MM.1S (cell line): ENCODE measurements around the gene RHOH.

ENCODE experiments used
- DNase-seq: peaks from one replicate; pipeline ENCODE4 v3.0.0-alpha.2; 2015
- H2AFZ ChIP-seq: fragments of 300-600 bp; sonication (generic); 2 replicates; pipeline ENCODE4 v1.6.0; 2016; ENCODE audit warnings: antibody characterized with exemption, low read length
- H3F3A ChIP-seq: fragments of 300-600 bp; sonication (generic); 2 replicates; pipeline ENCODE4 v1.6.1; 2016; ENCODE audit warnings: mild to moderate bottlenecking, antibody characterized with exemption, low read length, moderate library complexity, mixed read lengths; ENCODE audit not compliant: insufficient read depth
- H3K27ac ChIP-seq: fragments of 300-600 bp; sonication (generic); 2 replicates; pipeline ENCODE4 v1.5.1; 2016; ENCODE audit warnings: mild to moderate bottlenecking, low read length
- H3K27me3 ChIP-seq: fragments of 300-600 bp; sonication (generic); replicated peaks from 2 replicates; pipeline ENCODE4 v1.6.0; 2016; ENCODE audit warnings: low read length; ENCODE audit not compliant: insufficient read depth
- H3K36me3 ChIP-seq: fragments of 300-600 bp; sonication (generic); replicated peaks from 2 replicates; pipeline ENCODE4 v1.6.1; 2016; ENCODE audit warnings: mild to moderate bottlenecking, low read length, mixed read lengths; ENCODE audit not compliant: insufficient read depth
- H3K4me1 ChIP-seq: fragments of 300-600 bp; sonication (generic); 2 replicates; pipeline ENCODE4 v1.6.1; 2016; ENCODE audit warnings: low read length, mixed read lengths
- H3K4me2 ChIP-seq: fragments of 300-600 bp; sonication (generic); 2 replicates; pipeline ENCODE4 v1.6.0; 2016; ENCODE audit warnings: low read depth, low read length
- H3K4me3 ChIP-seq: fragments of 300-600 bp; sonication (generic); 2 replicates; pipeline ENCODE4 v1.5.1; 2016; ENCODE audit warnings: low read length, mixed read lengths
- H3K79me2 ChIP-seq: fragments of 300-600 bp; sonication (generic); 2 replicates; pipeline ENCODE4 v1.6.1; 2016; ENCODE audit warnings: mixed run types, low read length, mixed read lengths
- H3K9ac ChIP-seq: fragments of 300-600 bp; sonication (generic); 2 replicates; pipeline ENCODE4 v1.6.1; 2016; ENCODE audit warnings: low read length, mixed read lengths
- H3K9me2 ChIP-seq: fragments of 300-600 bp; sonication (generic); replicated peaks from 2 replicates; pipeline ENCODE4 v1.6.1; 2016; ENCODE audit warnings: mild to moderate bottlenecking, low read length, mixed read lengths; ENCODE audit not compliant: insufficient read depth
- H3K9me3 ChIP-seq: fragments of 300-600 bp; sonication (generic); replicated peaks from 2 replicates; pipeline ENCODE4 v1.6.1; 2016; ENCODE audit warnings: mild to moderate bottlenecking, low read length, mixed read lengths; ENCODE audit not compliant: insufficient read depth
- H4K20me1 ChIP-seq: fragments of 300-600 bp; sonication (generic); 2 replicates; pipeline ENCODE4 v1.6.1; 2016; ENCODE audit warnings: mild to moderate bottlenecking, low read length, moderate library complexity, mixed read lengths; ENCODE audit not compliant: insufficient read depth
- EZH2 ChIP-seq: fragments of 300-600 bp; sonication (generic); optimal IDR thresholded peaks from 2 replicates; pipeline ENCODE3; 2017; ENCODE audit warnings: low read depth, mild to moderate bottlenecking, antibody characterized with exemption, low read length, mixed read lengths
- EZH2phosphoT487 ChIP-seq: fragments of 300-600 bp; sonication (generic); IDR thresholded peaks from 2 replicates; pipeline ENCODE4 v1.6.1; 2018; ENCODE audit warnings: antibody characterized with exemption, low read length
- TF ChIP-seq, protein P1 (sequence below): fragments of 300-600 bp; sonication (generic); IDR thresholded peaks from 2 replicates; pipeline ENCODE4 v1.5.1; 2016; ENCODE audit warnings: antibody characterized with exemption, low read length, mixed read lengths

The RHOH gene

GRCh38 chr4:40256817-40257216 is 60.0 kb downstream of the RHOH start:
- Histone ChIP-seq H3K27ac (no peak overlapping the region), H3K27me3 (no peaks in the 10 kb centered on the region), H4K20me1 (no peaks in the 10 kb centered on the region), H3F3A (no peaks in the 10 kb centered on the region), H3K9me2 (no peaks in the 10 kb centered on the region), H3K4me2 (no peak overlapping the region), H3K9ac (no peak overlapping the region), H3K36me3 (no peaks in the 10 kb centered on the region), H3K4me1 (no peaks in the 10 kb centered on the region), H2AFZ (no peak overlapping the region), H3K4me3 (no peak overlapping the region), H3K79me2 (no peaks in the 10 kb centered on the region), H3K9me3 (no peaks in the 10 kb centered on the region)
- DNase-seq: no peak
- TF ChIP-seq EZH2phosphoT487: no peak
- TF ChIP-seq, protein P1, sequence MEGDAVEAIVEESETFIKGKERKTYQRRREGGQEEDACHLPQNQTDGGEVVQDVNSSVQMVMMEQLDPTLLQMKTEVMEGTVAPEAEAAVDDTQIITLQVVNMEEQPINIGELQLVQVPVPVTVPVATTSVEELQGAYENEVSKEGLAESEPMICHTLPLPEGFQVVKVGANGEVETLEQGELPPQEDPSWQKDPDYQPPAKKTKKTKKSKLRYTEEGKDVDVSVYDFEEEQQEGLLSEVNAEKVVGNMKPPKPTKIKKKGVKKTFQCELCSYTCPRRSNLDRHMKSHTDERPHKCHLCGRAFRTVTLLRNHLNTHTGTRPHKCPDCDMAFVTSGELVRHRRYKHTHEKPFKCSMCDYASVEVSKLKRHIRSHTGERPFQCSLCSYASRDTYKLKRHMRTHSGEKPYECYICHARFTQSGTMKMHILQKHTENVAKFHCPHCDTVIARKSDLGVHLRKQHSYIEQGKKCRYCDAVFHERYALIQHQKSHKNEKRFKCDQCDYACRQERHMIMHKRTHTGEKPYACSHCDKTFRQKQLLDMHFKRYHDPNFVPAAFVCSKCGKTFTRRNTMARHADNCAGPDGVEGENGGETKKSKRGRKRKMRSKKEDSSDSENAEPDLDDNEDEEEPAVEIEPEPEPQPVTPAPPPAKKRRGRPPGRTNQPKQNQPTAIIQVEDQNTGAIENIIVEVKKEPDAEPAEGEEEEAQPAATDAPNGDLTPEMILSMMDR: no peak
- no peak for TF ChIP-seq EZH2

DNA sequence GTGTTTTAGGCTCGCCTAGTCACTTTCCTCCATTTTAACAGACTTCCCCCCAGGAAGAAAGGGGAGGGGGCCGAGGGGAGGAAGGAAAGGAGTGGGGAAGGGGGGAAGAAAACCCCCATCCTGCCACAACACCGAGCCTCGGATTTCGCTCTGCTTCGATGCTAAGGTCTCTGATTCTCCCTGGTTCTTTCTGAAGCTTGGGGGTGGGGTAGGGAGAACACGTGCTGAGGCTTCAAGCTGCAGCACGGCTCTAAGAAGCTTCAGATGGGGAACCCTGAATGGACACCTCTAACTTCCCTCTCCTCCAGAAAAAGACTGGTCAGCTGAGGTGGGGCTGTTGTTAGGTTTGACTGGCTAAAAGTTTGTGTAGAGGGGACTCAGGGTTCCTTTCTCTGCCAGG is 61.8 kb downstream of the RHOH start:
- Histone ChIP-seq H3K36me3 (no peaks in the 10 kb centered on the region), H3K9me3 (no peaks in the 10 kb centered on the region), H3K4me3 (no peak overlapping the region), H2AFZ (no peak overlapping the region), H3K27me3 (no peaks in the 10 kb centered on the region), H3K4me1 (no peaks in the 10 kb centered on the region), H3K27ac (no peak overlapping the region), H3K4me2 (no peak overlapping the region), H3K79me2 (no peaks in the 10 kb centered on the region), H3K9me2 (no peaks in the 10 kb centered on the region), H4K20me1 (no peaks in the 10 kb centered on the region), H3K9ac (no peak overlapping the region), H3F3A (no peaks in the 10 kb centered on the region)
- no peak for DNase-seq
- no peak for TF ChIP-seq EZH2
- TF ChIP-seq, protein P1: no peak
- TF ChIP-seq EZH2phosphoT487: no peak

DNA sequence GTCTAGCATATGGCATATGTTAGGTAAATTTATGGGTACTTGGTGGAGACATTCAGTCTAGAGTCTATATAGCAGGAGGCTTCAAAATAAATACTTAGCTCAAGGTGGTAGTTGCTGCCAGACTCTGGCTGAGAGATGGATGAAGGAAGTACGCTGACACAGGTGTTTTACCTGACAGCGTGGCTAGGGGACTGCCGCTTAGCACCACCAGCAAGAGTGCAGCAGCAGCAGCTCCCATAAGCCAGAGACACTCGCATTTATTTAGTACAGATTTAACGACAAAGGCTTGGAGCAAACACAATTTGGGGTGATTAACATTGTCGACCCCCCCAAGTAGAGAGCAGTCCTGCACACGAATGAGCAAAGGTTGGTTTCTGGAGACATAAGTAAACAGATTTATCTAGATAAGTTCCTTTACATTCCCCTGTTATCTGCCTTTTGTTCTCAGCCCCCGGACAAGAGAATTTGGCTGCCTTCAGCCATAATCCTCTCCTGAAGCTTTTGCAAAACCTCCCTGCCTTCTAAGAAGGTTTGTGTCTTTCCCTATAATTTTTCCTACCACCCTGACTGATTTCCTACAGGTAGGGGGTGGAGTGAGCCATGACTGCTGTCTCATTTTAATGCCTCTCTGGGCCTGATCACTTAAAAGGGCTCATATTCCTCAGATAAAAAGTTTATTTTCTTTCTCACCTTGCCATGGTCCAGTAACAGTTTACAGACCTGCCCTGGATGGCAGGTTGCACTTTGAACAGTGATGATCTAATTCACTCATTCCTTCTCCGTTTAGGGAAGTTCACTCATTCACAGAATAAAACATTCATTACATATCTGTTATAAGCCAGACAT is 64.6 kb downstream of the RHOH start:
- no peak overlapping the region for H3K27ac ChIP-seq
- TF ChIP-seq EZH2phosphoT487: no peak
- H3K79me2 ChIP-seq: no peaks in the 10 kb centered on the region
- no peak for DNase-seq
- H3F3A ChIP-seq: no peaks in the 10 kb centered on the region
- no peaks in the 10 kb centered on the region for H3K9me2 ChIP-seq
- H3K4me2 ChIP-seq: no peak overlapping the region
- no peak overlapping the region for H3K9ac ChIP-seq
- no peaks in the 10 kb centered on the region for H3K27me3 ChIP-seq
- H2AFZ ChIP-seq: no peak overlapping the region
- H3K4me3 ChIP-seq: no peak overlapping the region
- no peaks in the 10 kb centered on the region for H4K20me1 ChIP-seq
- H3K36me3 ChIP-seq: no peaks in the 10 kb centered on the region
- no peaks in the 10 kb centered on the region; the same call in 1 of the 2 replicates for H3K4me1 ChIP-seq
- H3K9me3 ChIP-seq: no peaks in the 10 kb centered on the region

- no peaks in the 10 kb centered on the region for H3K9me2 ChIP-seq
- H2AFZ ChIP-seq: no peak overlapping the region
- no peak overlapping the region for H3K27ac ChIP-seq
- no peak overlapping the region for H3K9ac ChIP-seq
- no peaks in the 10 kb centered on the region for H3K9me3 ChIP-seq
- H3K36me3 ChIP-seq: no peaks in the 10 kb centered on the region
- H3K79me2 ChIP-seq: no peaks in the 10 kb centered on the region
- H3K4me1 ChIP-seq: no peaks in the 10 kb centered on the region; the same call in 1 of the 2 replicates
- DNase-seq: no peak
- TF ChIP-seq EZH2: no peak
- TF ChIP-seq, protein P1: no peak
- no peak for TF ChIP-seq EZH2phosphoT487
- no peaks in the 10 kb centered on the region for H4K20me1 ChIP-seq
- no peak overlapping the region for H3K4me3 ChIP-seq
- no peaks in the 10 kb centered on the region for H3K27me3 ChIP-seq
- no peak overlapping the region for H3K4me2 ChIP-seq
- H3F3A ChIP-seq: no peaks in the 10 kb centered on the region
Observed at GRCh38 chr4:40262077-40262528, 65.3 kb downstream of the RHOH start.
